HepG2 (cell line): ENCODE data around the gene SYTL1. TPM values are rescaled to one million over a fixed set of nuclear protein-coding genes. Genes with fewer than 3 reads are reported as not detected.

Experiments used
- FOXA3 ChIP-seq: IDR thresholded peaks from 2 replicates; pipeline ENCODE4 v1.6.1; 2016; ENCODE audit warnings: missing genetic modification reagents, missing compliant biosample characterization
- HCFC1 ChIP-seq: fragments of 150-350 bp; IDR thresholded peaks from 2 replicates; pipeline ENCODE4 v1.6.1; 2014; ENCODE audit warnings: low read depth, low read length
- NFYB ChIP-seq: sonication (generic); formaldehyde crosslinking; IDR thresholded peaks from 2 replicates; pipeline ENCODE4 v1.4.0; 2020; ENCODE audit warnings: missing genetic modification reagents
- NFYC ChIP-seq: IDR thresholded peaks from 2 replicates; pipeline ENCODE4 v1.6.1; 2016; ENCODE audit warnings: missing genetic modification reagents, missing compliant biosample characterization
- PLRG1 ChIP-seq: fragments of 450-650 bp; conservative IDR thresholded peaks from 2 replicates; pipeline ENCODE4 v1.6.1; 2016
- POLR2A ChIP-seq, 2 experiments: IDR thresholded peaks; 2 replicates each; pipeline ENCODE4 v1.6.1; 2011; ENCODE audit warnings: low read depth in 2 of 2, low read length in 2 of 2, mild to moderate bottlenecking in 1 of 2, moderate library complexity in 1 of 2; ENCODE audit not compliant: insufficient read depth in 1 of 2
- RBM39 ChIP-seq: fragments of 200-400 bp; formaldehyde crosslinking; IDR thresholded peaks from one replicate; pipeline ENCODE4 v1.6.1; 2018; ENCODE audit warnings: antibody characterized with exemption, mild to moderate bottlenecking, low read depth, low read length; ENCODE audit not compliant: poor library complexity, severe bottlenecking
- RFX1 ChIP-seq: fragments of 450-650 bp; IDR thresholded peaks from 2 replicates; pipeline ENCODE4 v1.6.1; 2017
- RFXAP ChIP-seq: sonication (generic); formaldehyde crosslinking; IDR thresholded peaks from 2 replicates; pipeline ENCODE4 v1.4.0; 2020; ENCODE audit warnings: missing genetic modification reagents, borderline replicate concordance
- SP140L ChIP-seq: sonication (generic); formaldehyde crosslinking; IDR thresholded peaks from 2 replicates; pipeline ENCODE4 v1.4.0; 2020; ENCODE audit warnings: missing genetic modification reagents, borderline replicate concordance
- TSC22D2 ChIP-seq: sonication (generic); formaldehyde crosslinking; IDR thresholded peaks from 2 replicates; pipeline ENCODE4 v1.5.1; 2020; ENCODE audit warnings: missing genetic modification reagents, mild to moderate bottlenecking, borderline replicate concordance
- ZFAT ChIP-seq: sonication (generic); formaldehyde crosslinking; conservative IDR thresholded peaks from 2 replicates; pipeline ENCODE4 v1.8.1; 2023; ENCODE audit warnings: missing genetic modification reagents, inconsistent platforms
- ZFP36L1 ChIP-seq: sonication (generic); formaldehyde crosslinking; IDR thresholded peaks from 2 replicates; pipeline ENCODE4 v1.8.0; 2022; ENCODE audit warnings: mild to moderate bottlenecking, missing genetic modification reagents, moderate library complexity
- ZFYVE20 ChIP-seq: sonication (generic); formaldehyde crosslinking; IDR thresholded peaks from 2 replicates; pipeline ENCODE4 v1.8.0; 2023; ENCODE audit warnings: low read depth, mild to moderate bottlenecking, moderate library complexity, missing genetic modification reagents, borderline replicate concordance
- ZNF138 ChIP-seq: sonication (generic); formaldehyde crosslinking; IDR thresholded peaks from 2 replicates; pipeline ENCODE4 v1.5.0; 2020; ENCODE audit warnings: mild to moderate bottlenecking, low read depth, missing genetic modification reagents
- ZNF552 ChIP-seq: sonication (generic); formaldehyde crosslinking; IDR thresholded peaks from 2 replicates; pipeline ENCODE4 v1.9.0; 2022; ENCODE audit warnings: missing genetic modification reagents, mild to moderate bottlenecking, borderline replicate concordance
- ZNF672 ChIP-seq: sonication (generic); formaldehyde crosslinking; IDR thresholded peaks from 2 replicates; pipeline ENCODE4 v1.8.1; 2022; ENCODE audit warnings: missing genetic modification reagents
- ZNF703 ChIP-seq: sonication (generic); formaldehyde crosslinking; IDR thresholded peaks from 2 replicates; pipeline ENCODE4 v1.5.1; 2020; ENCODE audit warnings: missing genetic modification reagents, mild to moderate bottlenecking, moderate library complexity, borderline replicate concordance
- ZNF773 ChIP-seq: sonication (generic); formaldehyde crosslinking; IDR thresholded peaks from 2 replicates; pipeline ENCODE4 v1.4.0; 2020; ENCODE audit warnings: missing genetic modification reagents, borderline replicate concordance
- ZSCAN29 ChIP-seq: sonication (generic); formaldehyde crosslinking; conservative IDR thresholded peaks from 2 replicates; pipeline ENCODE4 v1.4.0; 2020; ENCODE audit warnings: mild to moderate bottlenecking, missing genetic modification reagents
- polyA plus RNA-seq, 8 experiments: library from polyadenylated mRNA; depleted of rRNA in 3 of 8; stranded (reverse) in 7 of 8; unstranded in 1 of 8; fragments of >200 nt; fragmentation: Illumina TruSeq in 4 of 8; extraction: Trizol in 4 of 8; gene quantifications; 2 replicates each; pipeline versions ENCODE4 v1.2.1 to v1.2.3, GENCODE V29; 2011 to 2016; ENCODE audit warnings: low read depth in 4 of 8, missing spikeins in 1 of 8, mixed read lengths in 1 of 8; ENCODE audit not compliant: insufficient read depth in 1 of 8
- total RNA-seq, 5 experiments: library from RNA; depleted of rRNA; stranded (reverse); fragments of >200 nt; fragmentation: Illumina TruSeq; extraction: Trizol; gene quantifications; 2 replicates each; pipeline ENCODE4 v1.2.3, GENCODE V29; 2016; ENCODE audit warnings: low read depth in 1 of 5
- TF ChIP-seq, protein P1 (sequence below): sonication (generic); formaldehyde crosslinking; IDR thresholded peaks from 2 replicates; pipeline ENCODE4 v1.8.0; 2022; ENCODE audit warnings: mild to moderate bottlenecking, missing genetic modification reagents, borderline replicate concordance
- TF ChIP-seq, protein P2 (sequence below): sonication (generic); IDR thresholded peaks from 2 replicates; pipeline ENCODE4 v1.6.1; 2016; ENCODE audit warnings: low read depth, borderline replicate concordance
- TF ChIP-seq, protein P3 (sequence below): sonication (generic); formaldehyde crosslinking; IDR thresholded peaks from 2 replicates; pipeline ENCODE4 v1.8.0; 2022; ENCODE audit warnings: missing genetic modification reagents, mild to moderate bottlenecking, borderline replicate concordance
- TF ChIP-seq, protein P4 (sequence below): sonication (generic); formaldehyde crosslinking; IDR thresholded peaks from 2 replicates; pipeline ENCODE4 v1.5.1; 2020; ENCODE audit warnings: missing genetic modification reagents, mild to moderate bottlenecking, borderline replicate concordance
- TF ChIP-seq, protein P5 (sequence below): sonication (generic); formaldehyde crosslinking; IDR thresholded peaks from 2 replicates; pipeline ENCODE4 v1.4.0; 2020; ENCODE audit warnings: mild to moderate bottlenecking, low read depth, missing genetic modification reagents

Gene SYTL1
- total and polyA plus RNA-seq, 2 of the 13 experiments (the other 11 are each of a cell fraction or from before 2014, with no cell fraction given) = 11.1 to 17.8 TPM

DNA sequence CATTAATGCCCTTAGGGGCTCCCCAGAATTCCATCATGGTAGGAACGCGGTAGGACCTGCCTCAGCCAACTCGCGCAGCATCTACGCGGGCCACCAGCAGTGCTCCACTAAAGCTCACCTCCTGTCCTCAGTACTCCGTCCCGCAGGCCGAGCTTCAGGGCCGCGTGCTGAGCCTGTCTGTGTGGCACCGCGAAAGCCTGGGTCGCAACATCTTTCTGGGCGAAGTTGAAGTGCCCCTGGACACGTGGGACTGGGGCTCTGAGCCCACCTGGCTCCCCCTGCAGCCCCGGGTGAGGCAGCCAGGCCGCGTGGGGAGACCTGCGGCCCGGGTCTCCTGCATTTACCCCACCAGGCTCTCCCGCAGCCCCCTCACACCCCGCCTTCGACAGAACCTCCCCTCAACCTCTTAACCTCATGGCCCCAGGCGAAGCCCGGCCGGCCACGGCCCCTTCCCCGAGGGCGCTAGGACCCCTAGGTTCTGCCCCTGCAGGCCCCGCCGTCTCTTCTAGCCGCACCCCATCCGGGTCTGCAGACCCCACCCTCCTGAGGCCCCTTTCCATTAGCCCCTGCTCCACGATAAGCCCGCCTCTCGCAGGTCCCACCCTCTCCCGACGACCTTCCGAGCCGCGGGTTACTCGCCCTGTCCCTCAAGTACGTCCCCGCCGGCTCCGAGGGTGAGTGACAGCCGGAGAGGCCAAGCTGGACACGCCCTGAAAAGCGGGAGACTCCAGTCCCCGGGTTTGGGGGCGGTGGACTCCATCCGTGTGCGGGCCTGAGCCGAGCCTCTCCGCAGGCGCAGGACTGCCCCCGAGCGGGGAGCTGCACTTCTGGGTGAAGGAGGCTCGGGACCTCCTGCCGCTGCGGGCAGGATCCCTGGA lies 9.1 kb downstream of the SYTL1 start (continued):
- TF ChIP-seq, protein P1, sequence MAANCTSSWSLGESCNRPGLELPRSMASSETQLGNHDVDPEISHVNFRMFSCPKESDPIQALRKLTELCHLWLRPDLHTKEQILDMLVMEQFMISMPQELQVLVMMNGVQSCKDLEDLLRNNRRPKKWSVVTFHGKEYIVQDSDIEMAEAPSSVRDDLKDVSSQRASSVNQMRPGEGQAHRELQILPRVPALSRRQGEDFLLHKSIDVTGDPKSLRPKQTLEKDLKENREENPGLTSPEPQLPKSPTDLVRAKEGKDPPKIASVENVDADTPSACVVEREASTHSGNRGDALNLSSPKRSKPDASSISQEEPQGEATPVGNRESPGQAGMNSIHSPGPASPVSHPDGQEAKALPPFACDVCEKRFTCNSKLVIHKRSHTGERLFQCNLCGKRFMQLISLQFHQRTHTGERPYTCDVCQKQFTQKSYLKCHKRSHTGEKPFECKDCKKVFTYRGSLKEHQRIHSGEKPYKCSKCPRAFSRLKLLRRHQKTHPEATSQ = no peak
- TF ChIP-seq, protein P2, sequence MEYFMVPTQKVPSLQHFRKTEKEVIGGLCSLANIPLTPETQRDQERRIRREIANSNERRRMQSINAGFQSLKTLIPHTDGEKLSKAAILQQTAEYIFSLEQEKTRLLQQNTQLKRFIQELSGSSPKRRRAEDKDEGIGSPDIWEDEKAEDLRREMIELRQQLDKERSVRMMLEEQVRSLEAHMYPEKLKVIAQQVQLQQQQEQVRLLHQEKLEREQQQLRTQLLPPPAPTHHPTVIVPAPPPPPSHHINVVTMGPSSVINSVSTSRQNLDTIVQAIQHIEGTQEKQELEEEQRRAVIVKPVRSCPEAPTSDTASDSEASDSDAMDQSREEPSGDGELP = no peak
- TF ChIP-seq, protein P3, sequence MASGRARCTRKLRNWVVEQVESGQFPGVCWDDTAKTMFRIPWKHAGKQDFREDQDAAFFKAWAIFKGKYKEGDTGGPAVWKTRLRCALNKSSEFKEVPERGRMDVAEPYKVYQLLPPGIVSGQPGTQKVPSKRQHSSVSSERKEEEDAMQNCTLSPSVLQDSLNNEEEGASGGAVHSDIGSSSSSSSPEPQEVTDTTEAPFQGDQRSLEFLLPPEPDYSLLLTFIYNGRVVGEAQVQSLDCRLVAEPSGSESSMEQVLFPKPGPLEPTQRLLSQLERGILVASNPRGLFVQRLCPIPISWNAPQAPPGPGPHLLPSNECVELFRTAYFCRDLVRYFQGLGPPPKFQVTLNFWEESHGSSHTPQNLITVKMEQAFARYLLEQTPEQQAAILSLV = peak; percentile 52; the same call in 1 of the 2 replicates
- TF ChIP-seq HCFC1 = no peak
- no peak for TF ChIP-seq ZFYVE20
- TF ChIP-seq PLRG1 = no peak
- TF ChIP-seq, protein P4, sequence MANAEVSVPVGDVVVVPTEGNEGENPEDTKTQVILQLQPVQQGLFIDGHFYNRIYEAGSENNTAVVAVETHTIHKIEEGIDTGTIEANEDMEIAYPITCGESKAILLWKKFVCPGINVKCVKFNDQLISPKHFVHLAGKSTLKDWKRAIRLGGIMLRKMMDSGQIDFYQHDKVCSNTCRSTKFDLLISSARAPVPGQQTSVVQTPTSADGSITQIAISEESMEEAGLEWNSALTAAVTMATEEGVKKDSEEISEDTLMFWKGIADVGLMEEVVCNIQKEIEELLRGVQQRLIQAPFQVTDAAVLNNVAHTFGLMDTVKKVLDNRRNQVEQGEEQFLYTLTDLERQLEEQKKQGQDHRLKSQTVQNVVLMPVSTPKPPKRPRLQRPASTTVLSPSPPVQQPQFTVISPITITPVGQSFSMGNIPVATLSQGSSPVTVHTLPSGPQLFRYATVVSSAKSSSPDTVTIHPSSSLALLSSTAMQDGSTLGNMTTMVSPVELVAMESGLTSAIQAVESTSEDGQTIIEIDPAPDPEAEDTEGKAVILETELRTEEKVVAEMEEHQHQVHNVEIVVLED (CRISPR knock-in tag) = peak; percentile 49; the same call in 1 of the 2 replicates
- TF ChIP-seq ZFP36L1 (CRISPR knock-in tag) = no peak
- TF ChIP-seq, protein P5, sequence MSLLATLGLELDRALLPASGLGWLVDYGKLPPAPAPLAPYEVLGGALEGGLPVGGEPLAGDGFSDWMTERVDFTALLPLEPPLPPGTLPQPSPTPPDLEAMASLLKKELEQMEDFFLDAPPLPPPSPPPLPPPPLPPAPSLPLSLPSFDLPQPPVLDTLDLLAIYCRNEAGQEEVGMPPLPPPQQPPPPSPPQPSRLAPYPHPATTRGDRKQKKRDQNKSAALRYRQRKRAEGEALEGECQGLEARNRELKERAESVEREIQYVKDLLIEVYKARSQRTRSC (CRISPR knock-in tag) = no peak
- TF ChIP-seq POLR2A (IDR thresholded peaks at IDR 0.05; ENCODE audit: insufficient read depth in 1 of 2, low read depth in 2 of 2, low read length in 2 of 2) = 0 out of 4 replicates have a peak, but pooled peaks of 1 of the 2 experiments have one; percentile 13
- TF ChIP-seq NFYC (CRISPR knock-in tag) = no peak; the same call in none of the 2 replicates
- TF ChIP-seq TSC22D2 = no peak
- TF ChIP-seq ZNF138 = no peak
- no peak for TF ChIP-seq ZNF703 (CRISPR knock-in tag)
- TF ChIP-seq ZNF773 (CRISPR knock-in tag) = no peak
- no peak for TF ChIP-seq FOXA3 (CRISPR knock-in tag)
- TF ChIP-seq ZFAT (CRISPR knock-in tag) = no peak
- TF ChIP-seq ZNF672 (CRISPR knock-in tag) = no peak
- peak; percentile 52 for TF ChIP-seq NFYB (CRISPR knock-in tag)
- no peak for TF ChIP-seq ZNF552 (CRISPR knock-in tag)
- TF ChIP-seq RBM39 = no peak
- peak; percentile 32; the same call in 1 of the 2 replicates for TF ChIP-seq RFXAP (CRISPR knock-in tag)
- no peak for TF ChIP-seq SP140L (CRISPR knock-in tag)
- no peak for TF ChIP-seq ZSCAN29
- TF ChIP-seq RFX1 = no peak
